GM19240 (cell line): ENCODE data around the gene NAXE.
"Not testable (repeated sequence)": the region's sequence is repeated elsewhere in the genome, so short reads cannot be mapped to it uniquely, and the experiment has no call there.

ENCODE experiments used
- DNase-seq: peaks from one replicate; pipeline ENCODE4 v3.0.0; 2011; ENCODE audit warnings: low spot score; ENCODE audit not compliant: insufficient read length

The NAXE gene

DNA sequence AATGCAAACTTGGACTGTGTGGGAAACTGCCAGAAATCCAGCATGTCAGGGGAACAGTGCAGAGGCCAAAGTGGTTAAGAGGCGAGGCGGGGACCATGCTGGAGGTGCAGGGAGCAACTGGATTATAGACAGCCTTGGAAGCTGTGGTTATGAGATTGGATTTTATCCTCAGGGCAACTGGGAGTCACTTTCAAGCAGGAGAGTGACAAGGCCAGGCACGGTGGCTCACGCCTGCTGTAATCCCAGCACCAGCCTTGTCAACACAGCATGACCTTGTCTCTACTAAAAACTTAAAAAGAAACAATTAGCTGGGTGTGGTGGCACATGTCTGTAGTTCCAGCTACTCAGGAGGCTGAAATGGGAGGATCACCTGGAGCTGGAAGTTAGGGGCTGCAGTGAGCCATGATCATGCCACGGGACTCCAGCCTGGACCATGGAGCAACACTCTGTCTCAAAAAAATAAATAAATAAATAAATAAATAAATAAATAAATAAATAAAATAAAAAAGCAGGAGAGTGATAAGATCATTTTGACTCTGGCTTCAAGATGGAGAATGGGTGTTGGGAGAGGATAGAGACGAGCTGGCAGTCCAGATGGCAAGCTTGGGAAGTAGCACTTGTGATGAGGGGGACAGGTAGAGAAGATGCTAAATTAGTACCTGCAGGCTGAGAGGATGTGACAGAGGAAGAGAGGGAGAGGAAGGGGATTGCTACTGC is 31.2 kb downstream of the NAXE start:
- no peak for DNase-seq

DNA sequence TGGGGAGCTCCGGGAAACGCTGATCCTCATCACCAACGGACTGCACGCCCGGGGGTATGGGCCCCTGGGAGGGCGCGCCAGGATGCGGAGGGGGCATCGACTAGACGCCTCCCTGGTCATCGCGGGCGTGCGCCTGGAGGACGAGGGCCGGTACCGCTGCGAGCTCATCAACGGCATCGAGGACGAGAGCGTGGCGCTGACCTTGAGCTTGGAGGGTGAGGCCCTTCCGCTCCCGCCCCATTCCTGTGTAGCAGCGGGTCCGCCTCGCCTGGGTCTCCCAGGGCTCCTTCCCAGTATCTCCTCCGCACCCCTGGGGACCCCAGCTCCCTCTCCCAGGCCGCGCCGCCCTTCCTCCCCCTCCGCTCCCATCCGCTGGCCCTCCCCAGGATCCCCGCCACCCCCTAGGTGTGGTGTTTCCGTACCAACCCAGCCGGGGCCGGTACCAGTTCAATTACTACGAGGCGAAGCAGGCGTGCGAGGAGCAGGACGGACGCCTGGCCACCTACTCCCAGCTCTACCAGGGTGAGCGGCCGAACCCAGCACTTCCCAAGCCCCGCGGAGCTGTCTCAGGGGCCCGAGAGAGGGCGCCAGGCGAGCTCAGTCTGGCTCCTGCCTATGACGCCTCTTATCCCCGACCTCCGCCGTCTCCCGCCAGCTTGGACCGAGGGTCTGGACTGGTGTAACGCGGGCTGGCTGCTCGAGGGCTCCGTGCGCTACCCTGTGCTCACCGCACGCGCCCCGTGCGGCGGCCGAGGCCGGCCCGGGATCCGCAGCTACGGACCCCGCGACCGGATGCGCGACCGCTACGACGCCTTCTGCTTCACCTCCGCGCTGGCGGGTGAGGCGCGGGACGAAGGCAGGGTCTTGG is 32.6 kb downstream of the NAXE start:
- DNase-seq = no peak

DNA sequence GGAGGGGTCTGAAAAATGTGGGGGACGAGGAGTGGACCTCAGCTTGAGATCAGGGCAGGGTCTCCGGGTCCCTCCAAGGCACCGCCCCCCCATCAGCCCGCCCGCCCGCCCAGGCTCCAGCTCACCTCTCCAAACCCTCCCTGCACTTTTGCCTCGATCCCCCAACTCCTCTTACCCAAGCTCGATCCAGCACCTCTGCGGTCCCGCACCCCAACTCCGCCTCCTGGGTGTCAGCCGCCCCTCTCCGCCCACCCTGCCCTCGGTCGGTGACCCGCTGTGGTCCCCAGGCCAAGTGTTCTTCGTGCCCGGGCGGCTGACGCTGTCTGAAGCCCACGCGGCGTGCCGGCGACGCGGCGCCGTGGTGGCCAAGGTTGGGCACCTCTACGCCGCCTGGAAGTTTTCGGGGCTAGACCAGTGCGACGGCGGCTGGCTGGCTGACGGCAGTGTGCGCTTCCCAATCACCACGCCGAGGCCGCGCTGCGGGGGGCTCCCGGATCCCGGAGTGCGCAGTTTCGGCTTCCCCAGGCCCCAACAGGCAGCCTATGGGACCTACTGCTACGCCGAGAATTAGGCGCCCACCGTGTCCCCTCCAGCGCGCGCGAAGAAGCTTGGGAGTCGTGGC is 33.3 kb downstream of the NAXE start:
- no peak for DNase-seq

DNA sequence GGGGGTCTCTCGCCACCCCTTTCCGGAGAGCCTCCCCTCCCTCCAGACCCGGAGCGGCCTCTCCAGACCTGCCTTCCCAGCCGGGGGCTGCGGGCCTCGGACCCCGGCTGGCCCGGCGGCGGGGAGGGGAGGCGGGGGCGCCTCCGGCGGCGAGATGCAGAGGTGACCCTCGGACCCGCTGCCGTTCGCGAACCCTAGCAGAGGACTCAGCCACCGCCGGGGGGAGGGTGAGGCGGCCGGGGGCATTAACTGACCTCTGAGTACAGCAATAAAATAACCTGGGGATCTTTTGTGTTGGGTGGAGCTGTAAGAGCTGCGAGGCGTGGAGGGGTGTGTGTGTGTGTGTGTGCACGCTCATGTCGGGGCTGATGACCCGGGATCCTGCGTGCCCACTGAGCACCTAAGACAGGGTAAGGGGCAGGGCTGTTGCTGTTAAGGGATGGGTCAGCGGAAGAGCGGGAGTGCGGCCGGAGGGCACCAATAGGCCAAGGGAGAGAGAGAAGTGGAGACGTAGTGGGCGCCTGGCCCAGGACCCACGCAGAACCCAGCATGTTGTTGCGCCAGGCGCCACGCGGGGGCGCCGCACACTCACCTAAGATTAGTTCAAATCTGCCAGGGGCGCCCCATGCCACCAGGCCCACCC is 34.0 kb downstream of the NAXE start:
- no peak for DNase-seq

DNA sequence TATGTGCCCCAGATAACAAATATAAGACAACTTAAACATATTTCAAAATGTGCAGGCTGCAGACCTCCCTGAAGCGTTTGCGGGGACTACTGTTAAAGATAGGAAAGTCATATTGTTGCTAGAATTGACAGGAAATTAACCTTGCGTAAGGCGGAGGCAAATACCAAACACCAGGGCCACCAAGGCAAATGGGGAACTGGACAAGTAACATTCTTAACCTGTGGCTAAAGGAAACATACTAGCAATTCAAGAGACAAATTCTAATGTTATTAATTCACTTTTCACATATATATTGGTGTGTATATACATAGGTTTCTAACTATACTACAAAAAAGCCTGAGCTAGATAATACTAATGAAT is 34.5 kb downstream of the NAXE start:
- DNase-seq = no peak

DNA sequence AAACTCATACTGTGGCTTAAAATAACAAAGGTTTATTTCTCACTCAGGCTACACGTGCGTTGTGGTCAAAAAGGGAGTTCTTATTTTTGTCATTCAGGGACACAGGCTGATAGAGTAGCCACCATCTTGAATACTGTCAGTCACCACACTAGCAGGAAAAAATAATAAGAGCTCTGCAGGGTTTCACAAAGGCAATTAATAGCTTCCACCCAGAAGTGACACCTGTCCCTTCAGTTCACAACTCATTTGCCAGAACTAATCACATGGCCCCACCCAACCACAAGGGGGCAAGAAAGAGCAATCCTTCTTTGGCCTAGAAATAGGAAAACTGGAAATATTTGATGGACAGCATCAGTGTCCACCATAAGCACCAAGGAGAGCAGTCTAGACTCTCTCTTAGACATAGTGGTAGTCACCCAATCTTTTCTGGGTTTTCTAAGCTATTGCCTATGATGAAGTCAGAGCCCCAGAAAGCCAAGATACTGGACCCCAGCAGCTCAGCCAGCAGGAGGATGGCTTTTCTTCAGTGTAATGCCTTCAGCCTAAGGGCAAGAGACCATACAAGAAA is 35.8 kb downstream of the NAXE start:
- no peak for DNase-seq

DNA sequence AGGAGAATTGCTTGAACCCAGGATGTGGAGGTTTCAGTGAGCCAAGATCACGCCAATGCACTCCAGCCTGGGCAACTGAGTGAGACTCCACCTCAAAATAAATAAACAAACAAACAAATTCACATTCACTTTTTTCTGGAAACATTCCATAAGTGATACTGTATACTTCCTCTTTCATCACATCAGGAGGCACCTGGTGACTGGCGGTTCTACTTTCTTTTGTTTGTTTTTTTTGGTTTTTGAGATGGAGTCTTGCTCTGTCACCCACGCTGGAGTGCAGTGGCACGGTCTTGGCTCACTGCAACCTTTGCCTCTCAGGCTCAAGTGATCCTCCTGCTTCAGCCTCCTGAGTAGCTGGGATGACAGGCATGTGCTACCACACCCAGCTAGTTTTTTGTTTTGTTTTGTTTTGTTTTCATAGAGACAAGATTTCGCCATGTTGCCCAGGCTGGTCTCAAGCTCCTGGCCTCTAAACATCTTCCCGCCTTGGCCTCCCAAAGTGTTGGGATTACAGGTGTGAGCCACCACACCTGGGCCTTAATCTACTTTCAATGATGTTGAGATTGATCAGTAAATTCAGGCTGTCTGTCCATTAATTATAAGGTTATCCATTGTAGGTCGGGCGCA is 38.4 kb downstream of the NAXE start:
- DNase-seq = no peak

DNA sequence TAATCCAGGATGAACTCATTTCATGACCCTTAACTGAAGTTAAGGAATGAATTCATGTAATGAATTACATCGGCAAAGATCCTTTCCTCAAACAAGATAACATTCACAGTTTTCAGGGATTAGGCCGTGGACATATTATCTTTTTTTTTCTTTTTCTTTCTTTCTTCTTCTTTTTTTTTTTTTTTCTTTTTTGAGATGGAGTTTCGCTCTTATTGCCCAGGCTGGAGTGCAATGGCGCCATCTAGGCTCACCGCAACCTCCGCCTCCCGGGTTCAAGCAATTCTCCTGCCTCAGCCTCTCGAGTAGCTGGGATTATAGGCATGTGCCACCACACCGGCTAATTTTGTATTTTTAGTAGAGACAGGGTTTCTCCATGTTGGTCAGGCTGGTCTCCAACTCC is 39.6 kb downstream of the NAXE start:
- not testable (repeated sequence) for DNase-seq

DNA sequence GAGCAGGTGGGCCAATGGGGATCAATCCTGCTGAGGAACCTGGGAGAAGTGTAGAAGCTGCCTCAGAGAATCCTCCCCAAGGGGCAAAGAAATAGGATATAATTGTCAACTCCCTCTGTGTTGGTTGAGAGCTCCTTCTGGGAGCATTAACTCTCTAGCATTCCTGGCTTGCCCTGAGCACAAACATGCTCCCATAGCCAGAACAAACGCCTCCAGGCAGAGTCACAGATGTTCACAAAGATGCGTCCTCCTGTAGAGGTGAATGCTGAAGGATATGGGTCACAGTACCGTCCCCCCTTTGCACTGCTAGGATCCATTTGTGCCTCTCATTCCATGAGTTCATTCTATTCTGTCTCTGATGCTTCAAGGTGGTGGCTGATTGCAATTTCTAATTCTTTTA is 40.8 kb downstream of the NAXE start:
- no peak for DNase-seq

DNA sequence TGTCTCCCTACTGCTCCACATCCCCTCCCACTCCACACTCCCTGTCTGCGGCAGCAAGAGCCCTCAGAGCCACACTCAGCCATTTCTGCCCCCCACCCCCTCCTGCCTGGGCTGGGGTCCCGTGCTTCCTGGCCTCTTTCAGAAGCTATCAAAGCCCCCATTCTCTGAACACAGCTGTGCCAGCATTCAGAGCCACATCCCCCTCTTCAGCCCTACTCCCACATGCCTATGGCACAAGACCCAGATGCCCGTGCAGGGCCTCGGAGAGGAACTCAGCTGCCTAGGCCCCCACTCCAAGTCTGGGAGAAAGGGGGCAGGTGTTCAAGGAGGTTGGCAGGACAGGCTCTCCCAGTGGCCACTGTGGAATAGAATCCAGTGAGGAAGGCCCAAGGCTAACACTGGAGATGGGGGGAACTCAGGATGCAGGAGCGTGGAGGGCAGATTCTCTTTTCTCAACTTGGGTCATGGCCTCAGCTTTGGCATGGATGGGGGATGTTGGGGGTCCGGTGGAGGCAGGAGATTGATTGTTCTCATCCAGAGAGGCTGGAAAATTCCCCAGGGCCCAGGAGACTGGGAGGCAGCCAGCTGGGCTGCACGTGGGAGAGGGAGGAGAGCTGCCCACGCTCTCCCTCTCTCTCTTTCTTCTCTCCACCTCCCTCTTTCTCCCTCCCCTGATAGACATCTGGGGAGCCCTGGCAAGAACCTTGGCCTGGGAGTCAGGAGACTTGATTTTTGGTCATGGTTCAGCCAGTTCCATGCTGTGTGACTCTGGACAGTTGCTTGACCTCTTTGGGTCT is 46.8 kb downstream of the NAXE start:
- no peak for DNase-seq

DNA sequence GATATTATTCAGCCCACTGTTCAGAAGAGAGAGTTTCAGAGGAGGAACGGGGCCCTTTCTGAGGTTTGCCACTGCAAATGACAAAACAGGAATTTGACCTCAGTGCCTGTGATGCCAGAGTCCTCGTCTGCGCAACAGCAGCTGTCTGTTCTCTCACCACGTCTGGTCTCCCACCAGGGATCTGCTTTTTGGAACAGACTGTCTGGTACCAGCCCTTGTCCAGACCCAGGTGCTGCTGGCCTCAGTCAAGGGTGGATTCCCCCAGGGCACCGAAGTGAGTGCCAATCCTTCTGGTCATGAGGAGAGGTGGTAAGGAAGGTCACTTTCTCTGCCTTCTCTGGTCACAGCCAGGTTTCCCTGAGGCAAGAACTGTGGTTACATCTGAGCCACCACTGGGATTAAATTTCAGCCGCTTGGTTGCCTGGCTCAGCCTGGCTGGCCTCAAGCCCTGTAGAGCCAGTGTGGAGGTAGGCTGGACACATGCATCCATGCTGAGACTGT is 48.1 kb downstream of the NAXE start:
- no peak for DNase-seq

DNA sequence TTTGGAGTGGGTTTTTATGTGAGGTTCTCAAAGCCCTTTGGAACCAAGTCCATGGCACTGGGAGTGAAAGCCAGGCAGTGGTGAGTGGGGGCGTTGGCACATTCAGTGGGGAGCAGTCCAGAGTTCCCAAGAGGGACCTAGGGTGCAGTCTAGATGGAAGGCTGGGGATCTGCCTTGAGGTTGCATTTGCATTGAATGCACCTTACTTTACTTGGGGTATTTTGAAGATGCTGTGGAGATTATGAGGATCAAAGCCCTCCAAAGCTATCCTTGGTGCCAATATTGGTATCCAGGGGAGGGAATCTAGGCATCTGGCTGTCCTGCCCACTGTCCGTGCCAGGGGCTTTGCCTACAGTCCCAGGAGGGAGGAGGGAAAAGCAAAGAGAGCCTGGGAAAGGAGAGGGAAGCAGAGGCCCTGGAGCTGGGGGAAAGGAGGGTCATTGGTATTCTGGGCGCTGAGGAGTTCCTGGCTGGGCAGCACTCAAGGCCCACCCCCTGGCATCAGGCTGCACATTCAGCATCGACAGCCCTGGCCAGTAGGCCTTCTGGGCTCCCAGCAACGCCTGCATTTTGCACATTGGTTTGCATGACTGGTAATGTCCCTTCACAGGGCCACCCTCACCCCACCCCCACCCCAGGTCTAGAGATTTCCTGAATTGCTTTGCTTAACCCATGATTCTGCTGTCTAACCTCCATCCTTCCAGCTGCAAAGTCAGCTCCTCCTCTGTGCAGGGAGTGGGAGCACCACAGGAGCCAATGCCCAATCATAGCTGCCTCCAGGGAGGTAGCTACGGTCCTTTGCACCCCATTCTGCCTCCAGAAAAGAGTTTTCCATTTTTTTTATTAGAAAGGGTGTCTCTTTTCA is 49.5 kb downstream of the NAXE start:
- no peak for DNase-seq

DNA sequence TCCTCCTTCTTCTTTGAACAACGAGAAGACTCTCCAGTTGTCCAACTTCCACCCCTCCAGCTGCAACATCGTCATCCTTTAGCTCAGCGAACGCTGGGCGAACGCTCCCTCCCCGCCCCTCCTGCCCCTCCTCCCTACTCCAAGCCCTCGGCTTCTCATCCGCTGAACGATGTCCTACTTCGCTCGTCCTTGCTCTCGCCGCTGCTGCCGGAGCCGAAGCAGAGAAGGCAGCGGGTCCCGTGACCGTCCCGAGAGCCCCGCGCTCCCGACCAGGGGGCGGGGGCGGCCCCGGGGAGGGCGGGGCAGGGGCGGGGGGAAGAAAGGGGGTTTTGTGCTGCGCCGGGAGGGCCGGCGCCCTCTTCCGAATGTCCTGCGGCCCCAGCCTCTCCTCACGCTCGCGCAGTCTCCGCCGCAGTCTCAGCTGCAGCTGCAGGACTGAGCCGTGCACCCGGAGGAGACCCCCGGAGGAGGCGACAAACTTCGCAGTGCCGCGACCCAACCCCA is 50.2 kb downstream of the NAXE start, which contains the start of gene BCAN:
TSS of gene BCAN (plus strand) at position 357 of the 504 bp plus-strand sequence. CDS start 3,938 bp downstream, outside the sequence.
- DNase-seq = no peak

DNA sequence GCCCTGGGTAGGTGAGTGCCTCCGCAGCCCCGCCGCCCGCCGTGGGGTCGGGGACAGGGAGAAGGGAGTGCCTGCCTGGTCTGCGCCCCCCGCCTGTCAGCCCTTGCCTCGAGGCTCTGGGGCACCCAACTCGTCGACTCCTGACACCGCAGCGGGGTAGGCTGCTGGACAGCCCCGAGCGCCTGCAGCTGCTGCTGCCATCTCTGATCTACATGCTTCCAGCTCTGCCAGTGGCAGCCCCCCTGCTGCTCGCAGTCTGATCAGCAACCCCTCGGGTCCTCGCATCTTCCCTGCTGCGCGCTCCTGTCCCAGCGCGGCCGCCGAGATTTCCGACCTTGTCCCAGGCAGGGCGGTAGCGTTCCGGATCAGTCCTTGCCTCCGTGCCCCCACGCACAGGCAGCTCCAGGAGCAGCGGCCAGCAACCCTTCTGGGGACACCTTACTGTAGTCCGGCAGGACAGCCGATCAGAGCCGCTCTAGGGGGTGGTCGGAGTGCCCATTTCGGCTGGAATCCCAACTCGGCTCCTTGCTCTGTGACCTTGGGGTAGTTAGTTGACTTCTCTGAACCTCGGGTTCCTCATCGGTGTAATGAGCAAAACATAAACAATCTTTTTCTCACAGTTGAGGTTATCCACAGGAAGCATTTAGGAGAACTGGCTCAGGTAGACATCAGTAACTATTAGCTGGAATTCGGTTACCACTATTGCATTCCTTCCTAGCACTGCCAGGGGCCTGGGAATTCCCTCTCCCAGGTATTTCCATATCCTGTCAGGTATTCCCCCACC is 50.9 kb downstream of the NAXE start:
- DNase-seq = no peak

DNA sequence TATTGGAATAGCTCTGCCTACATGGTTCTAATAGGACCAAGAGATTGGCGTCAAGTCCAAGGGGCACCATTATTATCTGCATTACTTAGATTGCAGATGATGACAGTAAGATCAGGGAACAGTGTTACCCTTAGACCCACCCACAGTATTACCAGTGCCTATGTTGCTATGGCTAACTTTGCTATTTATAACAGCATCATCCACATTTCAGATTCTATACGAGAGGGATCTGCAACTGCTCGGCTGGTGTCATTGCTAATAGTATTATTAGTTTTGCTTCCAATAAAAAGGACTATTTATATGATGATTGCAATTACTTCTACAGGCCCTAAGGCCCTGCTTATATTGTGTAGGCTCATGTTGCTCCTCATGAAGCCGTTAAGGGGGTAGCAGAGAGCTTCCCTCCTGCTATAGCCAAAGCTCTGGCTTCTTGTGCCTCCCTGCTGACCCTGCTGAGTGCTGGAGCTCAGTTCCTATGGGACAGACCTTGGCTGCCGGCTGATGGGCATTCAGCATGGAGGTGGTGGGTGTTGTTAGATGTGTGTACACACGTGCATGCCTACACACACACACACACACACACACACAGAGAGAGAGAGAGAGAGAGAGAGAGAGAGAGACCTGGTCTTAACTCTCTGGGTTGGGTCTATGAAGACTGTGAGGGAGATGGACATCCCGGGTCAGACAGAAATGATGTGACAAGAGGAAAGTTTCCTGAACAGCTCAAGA is 51.6 kb downstream of the NAXE start:
- no peak for DNase-seq

DNA sequence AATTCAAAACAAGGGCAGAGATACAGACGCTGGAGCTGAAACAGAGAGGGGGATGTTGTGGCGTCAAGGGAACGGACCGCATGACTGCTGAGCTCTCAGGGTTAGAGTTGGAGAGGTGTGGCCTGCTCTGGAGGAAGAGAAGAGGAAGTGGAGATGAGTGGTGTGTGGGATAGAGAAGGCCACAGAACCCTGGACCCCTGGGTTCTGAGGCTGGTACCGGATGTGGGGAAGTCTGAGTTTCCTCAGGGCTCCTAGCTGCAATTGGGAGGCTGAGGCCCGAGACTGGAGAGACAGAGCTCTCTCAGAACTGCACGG is 52.2 kb downstream of the NAXE start:
- peak; percentile 55 for DNase-seq
